WTC11 (cell line): Measurements from ENCODE around the gene GPC6.

Experiments used
- GABPB1 ChIP-seq: sonication (generic); formaldehyde crosslinking; IDR thresholded peaks from 2 replicates; pipeline ENCODE4 v1.8.1; 2023; ENCODE audit warnings: mild to moderate bottlenecking, missing genetic modification reagents
- NR2C2 ChIP-seq: sonication (generic); formaldehyde crosslinking; IDR thresholded peaks from 2 replicates; pipeline ENCODE4 v1.8.0; 2022; ENCODE audit warnings: mild to moderate bottlenecking, missing genetic modification reagents
- PRDM15 ChIP-seq: sonication (generic); formaldehyde crosslinking; IDR thresholded peaks from 2 replicates; pipeline ENCODE4 v1.8.0; 2022; ENCODE audit warnings: missing genetic modification reagents
- SP1 ChIP-seq: sonication (generic); formaldehyde crosslinking; conservative IDR thresholded peaks from 2 replicates; pipeline ENCODE4 v1.8.1; 2022; ENCODE audit warnings: missing genetic modification reagents

- TF ChIP-seq NR2C2 (CRISPR knock-in tag) (no peak), GABPB1 (CRISPR knock-in tag) (no peak), SP1 (CRISPR knock-in tag) (no peak), PRDM15 (CRISPR knock-in tag) (no peak)
These were observed 1028.1 kb downstream of the GPC6 start for GRCh38 chr13:94254737-94255136.
